ENCODE results near the gene PABPC4L.
"Not testable (repeated sequence)": the region's sequence is repeated elsewhere in the genome, so short reads cannot be mapped to it uniquely, and the experiment has no call there.

The PABPC4L gene

GRCh38 chr4:134201216-134202161, at the start of gene PABPC4L:
TSS of gene PABPC4L (minus strand) at chr4:134201789. CDS start at chr4:134201019, 770 bp downstream.
- peak in 2 of 3 experiments; percentile 27 to 34 for DNase-seq

- DNase-seq: no peak
Measured at GRCh38 chr4:134251322-134251721, 49.7 kb upstream of the PABPC4L start.

GRCh38 chr4:134243742-134244713, 42.4 kb upstream of the PABPC4L start:
- no peak for DNase-seq

GRCh38 chr4:134219043-134219442, 17.5 kb upstream of the PABPC4L start:
- DNase-seq: no peak

- DNase-seq: no peak
Measured at GRCh38 chr4:134216411-134216810, 14.8 kb upstream of the PABPC4L start.

GRCh38 chr4:134215620-134216344, 14.2 kb upstream of the PABPC4L start:
- DNase-seq: no peak

- not testable (repeated sequence) for DNase-seq
Measured at GRCh38 chr4:134207955-134208354, 6.4 kb upstream of the PABPC4L start.

- no peak for DNase-seq
Measured at GRCh38 chr4:134202166-134202956, 772 bp upstream of the PABPC4L start.

- DNase-seq: no peak
Measured at GRCh38 chr4:134200811-134201215, 776 bp downstream of the PABPC4L start.

- no peak for DNase-seq
Measured at GRCh38 chr4:134189949-134190348, 11.6 kb downstream of the PABPC4L start.

- DNase-seq: no peak
Measured at GRCh38 chr4:134189480-134189879, 12.1 kb downstream of the PABPC4L start.

GRCh38 chr4:134178706-134179105, 22.9 kb downstream of the PABPC4L start:
- no peak for DNase-seq

- no peak for DNase-seq
Measured at GRCh38 chr4:134174271-134174670, 27.3 kb downstream of the PABPC4L start.

GRCh38 chr4:134160211-134160610, 41.4 kb downstream of the PABPC4L start:
- DNase-seq: no peak

- no peak for DNase-seq
Measured at GRCh38 chr4:134154097-134154496, 47.5 kb downstream of the PABPC4L start.

- DNase-seq: no peak
Measured at GRCh38 chr4:134147941-134148340, 53.6 kb downstream of the PABPC4L start.
